Lower leg skin (tissue), 3 donors: ENCODE measurements around the gene DHX34.

ENCODE experiments used
- POLR2A ChIP-seq, 2 donors: fragments of 450-650 bp; IDR thresholded peaks; one replicate each; pipeline ENCODE4 v1.6.1; 2016 to 2017; ENCODE audit warnings: antibody characterized with exemption in 2 of 2, mild to moderate bottlenecking in 1 of 2, moderate library complexity in 1 of 2
- TF ChIP-seq, protein P1 (sequence below), 3 donors: fragments of 450-650 bp; IDR thresholded peaks; one replicate each; pipeline ENCODE4 v1.5.1; 2016; ENCODE audit warnings: antibody characterized with exemption in 3 of 3, mild to moderate bottlenecking in 3 of 3, moderate library complexity in 2 of 3

DNA sequence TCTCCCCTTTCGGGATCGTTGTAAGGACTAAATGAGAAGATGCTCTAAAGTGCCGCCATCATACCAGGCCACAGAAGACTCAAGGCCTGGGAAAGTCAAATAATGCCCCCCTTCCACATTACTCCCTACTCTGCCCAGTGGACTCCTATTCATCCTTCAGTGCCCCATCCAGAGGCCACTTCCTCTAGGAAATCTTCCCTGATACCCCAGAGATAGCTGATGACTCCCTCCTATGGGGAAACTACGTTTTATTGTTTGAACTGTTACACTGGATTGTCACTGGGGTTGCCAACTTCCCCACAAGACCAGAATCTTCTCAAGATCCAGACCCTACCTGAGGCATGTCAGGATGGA lies 56.1 kb downstream of the DHX34 start:
- no peak for TF ChIP-seq POLR2A (IDR thresholded peaks at IDR 0.05)
- TF ChIP-seq, protein P1, sequence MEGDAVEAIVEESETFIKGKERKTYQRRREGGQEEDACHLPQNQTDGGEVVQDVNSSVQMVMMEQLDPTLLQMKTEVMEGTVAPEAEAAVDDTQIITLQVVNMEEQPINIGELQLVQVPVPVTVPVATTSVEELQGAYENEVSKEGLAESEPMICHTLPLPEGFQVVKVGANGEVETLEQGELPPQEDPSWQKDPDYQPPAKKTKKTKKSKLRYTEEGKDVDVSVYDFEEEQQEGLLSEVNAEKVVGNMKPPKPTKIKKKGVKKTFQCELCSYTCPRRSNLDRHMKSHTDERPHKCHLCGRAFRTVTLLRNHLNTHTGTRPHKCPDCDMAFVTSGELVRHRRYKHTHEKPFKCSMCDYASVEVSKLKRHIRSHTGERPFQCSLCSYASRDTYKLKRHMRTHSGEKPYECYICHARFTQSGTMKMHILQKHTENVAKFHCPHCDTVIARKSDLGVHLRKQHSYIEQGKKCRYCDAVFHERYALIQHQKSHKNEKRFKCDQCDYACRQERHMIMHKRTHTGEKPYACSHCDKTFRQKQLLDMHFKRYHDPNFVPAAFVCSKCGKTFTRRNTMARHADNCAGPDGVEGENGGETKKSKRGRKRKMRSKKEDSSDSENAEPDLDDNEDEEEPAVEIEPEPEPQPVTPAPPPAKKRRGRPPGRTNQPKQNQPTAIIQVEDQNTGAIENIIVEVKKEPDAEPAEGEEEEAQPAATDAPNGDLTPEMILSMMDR (IDR thresholded peaks at IDR 0.05): no peak
